Astrocyte (in vitro differentiated cells and primary cell): ENCODE results near the gene ALPP. TPM values are rescaled to one million over a fixed set of nuclear protein-coding genes. Genes with fewer than 3 reads are reported as not detected.
"Not testable (repeated sequence)": the region's sequence is repeated elsewhere in the genome, so short reads cannot be mapped to it uniquely, and the experiment has no call there.

Experiments
- DNase-seq: peaks from one replicate; pipeline ENCODE4 v3.0.0-alpha.2; 2010; ENCODE audit warnings: low read depth
- FAIRE-seq: peaks from 2 replicates; lab custom pipeline; 2011; peaks lifted over from hg19 to GRCh38; lab: Jason Lieb, UNC
- H2AFZ ChIP-seq: 2 replicates; pipeline ENCODE4 v1.6.0; 2012; ENCODE audit warnings: low read depth, low read length, inconsistent platforms
- H3K27ac ChIP-seq: 2 replicates; pipeline ENCODE4 v1.5.1; 2011; ENCODE audit warnings: low read depth, low read length, inconsistent platforms
- H3K27me3 ChIP-seq: 2 replicates; pipeline ENCODE4 v1.6.0; 2011; ENCODE audit warnings: low read length, inconsistent platforms; ENCODE audit not compliant: insufficient read depth
- H3K36me3 ChIP-seq: 2 replicates; pipeline ENCODE4 v1.5.1; 2011; ENCODE audit warnings: low read length, inconsistent platforms; ENCODE audit not compliant: insufficient read depth
- H3K4me1 ChIP-seq: 2 replicates; pipeline ENCODE4 v1.5.1; 2011; ENCODE audit warnings: low read length, inconsistent platforms; ENCODE audit not compliant: insufficient read depth
- H3K4me2 ChIP-seq: 2 replicates; pipeline ENCODE4 v1.6.0; 2012; ENCODE audit warnings: low read length, inconsistent platforms
- H3K4me3 ChIP-seq: 2 replicates; pipeline ENCODE4 v1.5.1; 2011; ENCODE audit warnings: low read depth, mild to moderate bottlenecking, low read length, inconsistent platforms; ENCODE audit not compliant: insufficient read depth
- H3K79me2 ChIP-seq: 2 replicates; pipeline ENCODE4 v1.6.0; 2012; ENCODE audit warnings: mild to moderate bottlenecking, low read length, inconsistent platforms; ENCODE audit not compliant: insufficient read depth
- H3K9ac ChIP-seq: 2 replicates; pipeline ENCODE4 v1.6.0; 2012; ENCODE audit warnings: mild to moderate bottlenecking, low read length, inconsistent platforms
- H3K9me3 ChIP-seq: 2 replicates; pipeline ENCODE4 v1.5.1; 2012; ENCODE audit warnings: low read depth, mild to moderate bottlenecking, low read length, inconsistent platforms; ENCODE audit not compliant: insufficient read depth
- H4K20me1 ChIP-seq: 2 replicates; pipeline ENCODE4 v1.6.0; 2012; ENCODE audit warnings: low read length, inconsistent platforms; ENCODE audit not compliant: insufficient read depth
- H3K27ac Mint-ChIP-seq: one replicate; pipeline ENCODE4 v1.8.0; 2021; ENCODE audit warnings: mild to moderate bottlenecking, mixed read lengths; ENCODE audit not compliant: unreplicated experiment
- H3K27me3 Mint-ChIP-seq: one replicate; pipeline ENCODE4 v1.8.0; 2021; ENCODE audit warnings: low read depth, mixed read lengths; ENCODE audit not compliant: unreplicated experiment
- H3K36me3 Mint-ChIP-seq: one replicate; pipeline ENCODE4 v1.8.0; 2021; ENCODE audit warnings: low read depth, mixed read lengths; ENCODE audit not compliant: unreplicated experiment
- H3K4me1 Mint-ChIP-seq: one replicate; pipeline ENCODE4 v1.8.0; 2021; ENCODE audit warnings: low read depth, mixed read lengths; ENCODE audit not compliant: unreplicated experiment
- H3K4me3 Mint-ChIP-seq: one replicate; pipeline ENCODE4 v1.8.0; 2021; ENCODE audit warnings: mild to moderate bottlenecking, moderate library complexity, mixed read lengths; ENCODE audit not compliant: unreplicated experiment
- H3K9me3 Mint-ChIP-seq: one replicate; pipeline ENCODE4 v1.8.0; 2021; ENCODE audit warnings: mild to moderate bottlenecking, mixed read lengths; ENCODE audit not compliant: unreplicated experiment
- EZH2 ChIP-seq: IDR thresholded peaks from 2 replicates; pipeline ENCODE4 v1.6.1; 2012; ENCODE audit warnings: mild to moderate bottlenecking, low read length, inconsistent platforms; ENCODE audit not compliant: insufficient read depth
- total RNA-seq: library from RNA; stranded (reverse); gene quantifications from 2 replicates; pipeline ENCODE4 v1.2.1, GENCODE V29; 2021
- TF ChIP-seq, protein P1 (sequence below): IDR thresholded peaks from 2 replicates; pipeline ENCODE4 v1.5.1; 2011; ENCODE audit warnings: low read depth, mild to moderate bottlenecking, inconsistent platforms, low read length, moderate library complexity; ENCODE audit not compliant: insufficient read depth

The ALPP gene
- total RNA-seq, 1 donor from 2014 or later = 0.32 TPM

DNA sequence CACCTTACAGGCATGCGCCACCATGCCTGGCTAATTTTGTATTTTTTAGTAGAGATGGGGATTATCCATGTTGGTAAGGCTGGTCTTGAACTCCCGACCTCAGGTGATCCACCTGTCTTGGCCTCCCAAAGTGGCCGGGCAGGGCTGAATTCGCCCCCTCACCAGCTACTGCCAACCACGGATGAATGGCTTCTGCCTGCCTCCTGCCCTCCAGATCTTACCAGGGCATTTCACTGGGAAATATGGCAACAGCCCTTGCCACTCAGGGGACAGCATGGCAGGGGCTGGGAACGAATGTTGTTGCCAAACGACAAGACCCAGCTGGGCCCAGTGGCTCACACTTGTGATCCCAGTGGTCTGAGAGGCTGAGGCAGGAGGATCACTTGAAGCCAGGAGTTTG, 1.8 kb upstream of the ALPP start:
- peaks cover 19% of the 10 kb centered on the region for H3K27me3 Mint-ChIP-seq
- H3K4me1 Mint-ChIP-seq = no peaks in the 10 kb centered on the region
- H3K36me3 ChIP-seq = no peaks in the 10 kb centered on the region
- H3K9me3 ChIP-seq = no peaks in the 10 kb centered on the region
- H3K9ac ChIP-seq = no peak overlapping the region
- H3K9me3 Mint-ChIP-seq = no peaks in the 10 kb centered on the region
- FAIRE-seq = no peak
- H3K27ac ChIP-seq = no peak overlapping the region
- peaks cover 12% of the 10 kb centered on the region for H3K27me3 ChIP-seq
- H3K36me3 Mint-ChIP-seq = no peaks in the 10 kb centered on the region
- H2AFZ ChIP-seq = no peak overlapping the region
- no peak overlapping the region for H3K4me2 ChIP-seq
- no peaks in the 10 kb centered on the region for H3K4me1 ChIP-seq
- H3K4me3 Mint-ChIP-seq = no peak overlapping the region
- no peaks in the 10 kb centered on the region for H3K79me2 ChIP-seq
- no peaks in the 10 kb centered on the region for H4K20me1 ChIP-seq
- no peak overlapping the region for H3K4me3 ChIP-seq
- no peak overlapping the region for H3K27ac Mint-ChIP-seq
- DNase-seq = no peak
- TF ChIP-seq EZH2 = no peak
- TF ChIP-seq, protein P1, sequence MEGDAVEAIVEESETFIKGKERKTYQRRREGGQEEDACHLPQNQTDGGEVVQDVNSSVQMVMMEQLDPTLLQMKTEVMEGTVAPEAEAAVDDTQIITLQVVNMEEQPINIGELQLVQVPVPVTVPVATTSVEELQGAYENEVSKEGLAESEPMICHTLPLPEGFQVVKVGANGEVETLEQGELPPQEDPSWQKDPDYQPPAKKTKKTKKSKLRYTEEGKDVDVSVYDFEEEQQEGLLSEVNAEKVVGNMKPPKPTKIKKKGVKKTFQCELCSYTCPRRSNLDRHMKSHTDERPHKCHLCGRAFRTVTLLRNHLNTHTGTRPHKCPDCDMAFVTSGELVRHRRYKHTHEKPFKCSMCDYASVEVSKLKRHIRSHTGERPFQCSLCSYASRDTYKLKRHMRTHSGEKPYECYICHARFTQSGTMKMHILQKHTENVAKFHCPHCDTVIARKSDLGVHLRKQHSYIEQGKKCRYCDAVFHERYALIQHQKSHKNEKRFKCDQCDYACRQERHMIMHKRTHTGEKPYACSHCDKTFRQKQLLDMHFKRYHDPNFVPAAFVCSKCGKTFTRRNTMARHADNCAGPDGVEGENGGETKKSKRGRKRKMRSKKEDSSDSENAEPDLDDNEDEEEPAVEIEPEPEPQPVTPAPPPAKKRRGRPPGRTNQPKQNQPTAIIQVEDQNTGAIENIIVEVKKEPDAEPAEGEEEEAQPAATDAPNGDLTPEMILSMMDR = no peak

DNA sequence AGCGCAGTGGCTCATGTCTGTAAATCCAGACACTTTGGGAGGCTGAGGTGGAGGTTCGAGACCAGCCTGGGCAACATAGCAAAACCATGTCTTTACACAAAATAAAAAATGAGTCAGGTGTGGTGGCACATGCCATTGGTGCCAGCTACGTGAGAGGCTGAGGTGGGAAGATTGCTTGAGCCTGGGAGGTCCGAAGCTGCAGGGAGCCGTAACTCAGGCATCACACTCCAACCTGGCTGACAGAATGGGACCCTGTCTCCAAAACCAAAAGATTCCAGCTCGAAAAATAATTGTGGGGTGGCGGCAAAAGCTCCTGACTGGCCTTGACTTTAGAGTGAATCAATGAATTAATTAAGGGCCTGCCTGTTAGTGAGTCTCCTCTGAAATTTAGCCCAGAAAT, 1.2 kb upstream of the ALPP start:
- Histone ChIP-seq H3K27me3 (peaks cover 18% of the 10 kb centered on the region), H2AFZ (no peak overlapping the region), H3K4me3 (no peak overlapping the region), H4K20me1 (no peaks in the 10 kb centered on the region), H3K4me1 (no peaks in the 10 kb centered on the region), H3K36me3 (no peaks in the 10 kb centered on the region), H3K9ac (no peak overlapping the region), H3K4me2 (no peak overlapping the region), H3K9me3 (no peaks in the 10 kb centered on the region), H3K79me2 (no peaks in the 10 kb centered on the region), H3K27ac (no peak overlapping the region)
- Mint-ChIP-seq H3K4me3 (no peak overlapping the region), H3K9me3 (no peaks in the 10 kb centered on the region), H3K27me3 (peaks cover 19% of the 10 kb centered on the region), H3K27ac (no peak overlapping the region), H3K4me1 (no peaks in the 10 kb centered on the region), H3K36me3 (no peaks in the 10 kb centered on the region)
- DNase-seq (no peak), FAIRE-seq (no peak)
- no peak for TF ChIP-seq EZH2
- TF ChIP-seq, protein P1 = no peak

DNA sequence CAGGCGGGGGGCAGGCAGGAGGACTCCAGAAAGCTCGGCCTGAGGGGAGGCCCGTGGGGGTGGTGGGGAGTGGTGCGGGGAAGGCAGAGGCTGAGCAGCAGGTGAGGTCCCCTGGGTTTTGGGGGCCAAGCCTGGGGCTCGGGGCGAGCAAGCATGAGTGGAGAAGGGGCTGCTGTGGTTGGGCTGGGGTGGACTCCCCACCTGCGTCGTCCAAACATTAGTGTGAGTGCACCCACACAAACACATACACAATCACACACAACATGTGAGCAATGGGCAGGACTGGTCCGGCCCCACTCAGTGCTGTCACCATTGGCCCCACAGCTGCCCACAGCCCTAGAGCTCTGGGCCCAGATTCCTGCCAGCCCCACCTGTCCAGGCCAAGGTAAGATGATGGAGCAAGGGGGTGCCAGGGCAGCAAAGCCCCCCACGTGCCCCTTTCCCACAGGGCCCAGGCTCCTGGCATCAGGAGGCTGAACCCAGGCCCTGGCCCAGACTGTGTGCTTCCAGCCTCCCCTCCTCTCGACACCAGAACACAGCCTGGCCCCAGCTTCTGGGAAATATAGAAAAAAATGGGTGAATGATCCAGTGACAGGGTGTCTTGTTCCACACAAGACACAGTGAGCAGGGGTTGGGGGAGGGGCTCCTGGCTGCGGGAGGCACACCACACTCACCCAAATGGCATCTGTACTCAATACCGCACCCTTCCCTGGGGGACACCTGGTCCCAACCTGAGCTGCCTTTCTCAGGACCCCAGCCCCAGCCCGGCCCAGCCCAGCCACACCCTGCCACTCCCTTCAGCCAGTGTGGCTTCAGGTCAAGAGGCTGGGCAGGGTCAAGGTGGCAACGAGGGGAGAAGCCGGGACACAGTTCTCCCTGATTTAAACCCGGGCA, 463 bp upstream of the ALPP start:
- Mint-ChIP-seq H3K4me3 (no peak overlapping the region), H3K27me3 (peaks cover 23% of the 10 kb centered on the region), H3K9me3 (no peaks in the 10 kb centered on the region), H3K36me3 (no peaks in the 10 kb centered on the region), H3K4me1 (no peaks in the 10 kb centered on the region), H3K27ac (no peak overlapping the region)
- Histone ChIP-seq H3K9ac (no peak overlapping the region), H3K36me3 (no peaks in the 10 kb centered on the region), H3K4me2 (no peak overlapping the region), H3K4me3 (no peak overlapping the region), H3K79me2 (no peaks in the 10 kb centered on the region), H2AFZ (no peak overlapping the region), H3K27me3 (peaks cover 18% of the 10 kb centered on the region), H3K27ac (no peak overlapping the region), H3K4me1 (no peaks in the 10 kb centered on the region), H4K20me1 (no peaks in the 10 kb centered on the region), H3K9me3 (no peaks in the 10 kb centered on the region)
- no peak for FAIRE-seq
- TF ChIP-seq, protein P1 = no peak
- TF ChIP-seq EZH2 = no peak
- DNase-seq = no peak

DNA sequence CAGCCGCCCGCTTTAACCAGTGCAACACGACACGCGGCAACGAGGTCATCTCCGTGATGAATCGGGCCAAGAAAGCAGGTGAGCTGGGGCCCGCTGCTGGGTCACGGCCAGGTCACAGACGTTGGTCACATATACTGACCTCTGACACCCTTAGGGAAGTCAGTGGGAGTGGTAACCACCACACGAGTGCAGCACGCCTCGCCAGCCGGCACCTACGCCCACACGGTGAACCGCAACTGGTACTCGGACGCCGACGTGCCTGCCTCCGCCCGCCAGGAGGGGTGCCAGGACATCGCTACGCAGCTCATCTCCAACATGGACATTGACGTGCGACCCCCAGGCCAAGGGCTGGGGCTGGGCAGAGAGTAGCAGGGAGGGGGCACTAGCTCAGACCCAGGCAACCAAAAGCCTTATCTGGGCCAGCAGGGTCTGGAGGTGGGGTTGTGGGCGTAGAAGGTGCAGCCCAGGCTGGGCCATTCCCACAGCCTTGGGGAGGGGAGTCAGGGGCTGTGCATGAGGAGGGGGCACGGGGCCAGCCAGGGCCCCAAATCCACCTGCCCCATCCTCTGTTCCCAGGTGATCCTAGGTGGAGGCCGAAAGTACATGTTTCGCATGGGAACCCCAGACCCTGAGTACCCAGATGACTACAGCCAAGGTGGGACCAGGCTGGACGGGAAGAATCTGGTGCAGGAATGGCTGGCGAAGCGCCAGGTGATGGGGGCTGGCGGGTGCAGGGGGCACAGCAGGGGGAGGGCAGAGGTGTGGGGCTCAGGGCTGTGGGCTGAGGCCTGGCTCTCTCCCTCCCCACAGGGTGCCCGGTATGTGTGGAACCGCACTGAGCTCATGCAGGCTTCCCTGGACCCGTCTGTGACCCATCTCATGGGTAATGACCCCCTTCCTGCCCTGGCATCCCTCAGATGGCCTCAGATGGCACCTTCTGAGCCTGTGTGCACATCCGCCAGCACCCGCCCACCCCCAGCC, 1.3 kb downstream of the ALPP start:
- not testable (repeated sequence) for DNase-seq, H3K27ac Mint-ChIP-seq, H3K4me1 Mint-ChIP-seq, H3K9me3 ChIP-seq, H4K20me1 ChIP-seq, H3K4me2 ChIP-seq, H3K27ac ChIP-seq, H3K36me3 ChIP-seq, H3K79me2 ChIP-seq, H2AFZ ChIP-seq, H3K4me3 Mint-ChIP-seq, H3K4me1 ChIP-seq, H3K36me3 Mint-ChIP-seq, H3K4me3 ChIP-seq, FAIRE-seq, H3K9ac ChIP-seq, H3K9me3 Mint-ChIP-seq
- peaks cover 23% of the 10 kb centered on the region for H3K27me3 Mint-ChIP-seq
- peaks cover 30% of the 10 kb centered on the region for H3K27me3 ChIP-seq
